CD4-positive, alpha-beta T cell (primary cell): ENCODE data around the gene PPM1A. TPM values are rescaled to one million over a fixed set of nuclear protein-coding genes. Genes with fewer than 3 reads are reported as not detected.

Source experiments
- ATAC-seq: fragments of 200-7000 bp; cut with Tn5 transposase; one replicate; pipeline ENCODE4 v1.10.0; 2022; ENCODE audit warnings: mild to moderate bottlenecking; ENCODE audit not compliant: poor library complexity
- CTCF ChIA-PET: fragments of 350-600 bp; sonication (Branson Sonifier 250); formaldehyde crosslinking; loops from one replicate; lab custom pipeline; 2021; ENCODE audit warnings: antibody characterized with exemption, inconsistent platforms; lab: Charles Lee
- POLR2A ChIA-PET: fragments of 350-600 bp; sonication (Branson Sonifier 250); formaldehyde crosslinking; loops from one replicate; lab custom pipeline; 2021; ENCODE audit warnings: antibody characterized with exemption, inconsistent platforms; lab: Charles Lee
- DNase-seq, 14 experiments: peaks; one replicate each; pipeline ENCODE4 v3.0.0-alpha.2; 2013 to 2020; ENCODE audit warnings: mixed read lengths in 2 of 14
- H3K27ac ChIP-seq, 2 donors: one replicate each; pipeline versions ENCODE4 v1.5.1 to v1.7.0; 2013; ENCODE audit warnings: low read length in 2 of 2, low read depth in 1 of 2, mild to moderate bottlenecking in 1 of 2
- H3K27me3 ChIP-seq, 2 experiments: 1 replicate in 1 of 2; 2 replicates in 1 of 2; pipeline versions ENCODE4 v1.6.1 to v1.7.0; 2013; ENCODE audit warnings: low read length in 2 of 2, control low read depth in 1 of 2, mild to moderate bottlenecking in 1 of 2, moderate library complexity in 1 of 2; ENCODE audit not compliant: insufficient read depth in 2 of 2, control insufficient read depth in 1 of 2
- H3K36me3 ChIP-seq: one replicate; pipeline ENCODE4 v1.6.1; 2013; ENCODE audit warnings: low read length, control low read depth; ENCODE audit not compliant: insufficient read depth
- H3K4me1 ChIP-seq: one replicate; pipeline ENCODE4 v1.6.1; 2013; ENCODE audit warnings: low read length, control low read depth; ENCODE audit not compliant: insufficient read depth
- H3K4me3 ChIP-seq: one replicate; pipeline ENCODE4 v1.5.1; 2013; ENCODE audit warnings: mild to moderate bottlenecking, low read length, moderate library complexity
- H3K9me3 ChIP-seq, 2 experiments: 1 replicate in 1 of 2; 2 replicates in 1 of 2; pipeline versions ENCODE4 v1.6.1 to v1.7.0; 2013; ENCODE audit warnings: low read length in 2 of 2, mild to moderate bottlenecking in 2 of 2, control low read depth in 1 of 2, moderate library complexity in 1 of 2; ENCODE audit not compliant: control insufficient read depth in 1 of 2, insufficient read depth in 1 of 2
- H3K27ac Mint-ChIP-seq: one replicate; pipeline ENCODE4 v1.8.0; 2020; ENCODE audit warnings: mixed read lengths
- H3K27me3 Mint-ChIP-seq: one replicate; pipeline ENCODE4 v1.8.0; 2021; ENCODE audit warnings: mixed read lengths
- H3K36me3 Mint-ChIP-seq: one replicate; pipeline ENCODE4 v1.8.0; 2021; ENCODE audit warnings: low read depth, mixed read lengths
- H3K4me1 Mint-ChIP-seq: one replicate; pipeline ENCODE4 v1.8.0; 2021; ENCODE audit warnings: low read depth, mixed read lengths
- H3K4me3 Mint-ChIP-seq: one replicate; pipeline ENCODE4 v1.8.0; 2020; ENCODE audit warnings: mild to moderate bottlenecking, mixed read lengths
- H3K9me3 Mint-ChIP-seq: one replicate; pipeline ENCODE4 v1.8.0; 2020; ENCODE audit warnings: mixed read lengths
- CTCF ChIP-seq: fragments of 200-600 bp; IDR thresholded peaks from one replicate; pipeline ENCODE4 v1.8.0; 2022; ENCODE audit warnings: antibody characterized with exemption, mild to moderate bottlenecking
- intact Hi-C, 2 experiments: fragments of 100-400 bp; cut with DNase I in 1 of 2; cut with micrococcal nuclease in 1 of 2; formaldehyde crosslinking; loops; one replicate each; pipeline versions ENCODE4 v1.15.1 to v1.9.0; 2023 to 2025; cut with DNase I, micrococcal nuclease
- total RNA-seq, 174 experiments: library from RNA in 2 of 174; stranded (reverse) in 2 of 174; gene quantifications; one replicate each; pipeline ENCODE4 v1.2.3 and lab custom pipeline; 2021 to 2026

Gene PPM1A
- total RNA-seq, 2 experiments from 2014 or later: 96.9 to 97.2 TPM

GRCh38 chr14:60304509-60304908 is 55.5 kb downstream of the PPM1A start:
- intact Hi-C loops: no loop called here
- no peak for ATAC-seq
- Mint-ChIP-seq H3K27ac (no peak overlapping the region), H3K27me3 (no peaks in the 10 kb centered on the region), H3K36me3 (no peaks in the 10 kb centered on the region), H3K4me3 (no peak overlapping the region), H3K9me3 (peaks cover 7% of the 10 kb centered on the region), H3K4me1 (no peaks in the 10 kb centered on the region)
- no peak overlapping the region for H3K27ac ChIP-seq
- H3K36me3 ChIP-seq: no peaks in the 10 kb centered on the region
- no peak for DNase-seq
- peaks cover 0 to 4% of the 10 kb centered on the region in 2 experiments for H3K9me3 ChIP-seq
- ChIA-PET POLR2A (no interaction called here), CTCF (no interaction called here)
- no peak overlapping the region for H3K4me3 ChIP-seq
- no peak for TF ChIP-seq CTCF
- H3K27me3 ChIP-seq: no peaks in the 10 kb centered on the region
- no peaks in the 10 kb centered on the region for H3K4me1 ChIP-seq

GRCh38 chr14:60309867-60310552 is 61.0 kb downstream of the PPM1A start:
- no peaks in the 10 kb centered on the region for H3K27me3 ChIP-seq
- DNase-seq (no peak), ATAC-seq (no peak)
- no peak overlapping the region for H3K4me3 Mint-ChIP-seq
- no peaks in the 10 kb centered on the region for H3K36me3 ChIP-seq
- ChIA-PET CTCF (interaction anchor here (0.8 kb wide), 1 partner anchor 14 kb away, joined by 3 read pairs; no protein-coding TSS in a partner anchor), POLR2A (interaction anchor here (0.8 to 1.2 kb wide), 2 partner anchors 10 to 62 kb away, joined by 3 read pairs; partner anchors contain the start of gene PPM1A)
- peaks cover 0 to 4% of the 10 kb centered on the region in 2 experiments for H3K9me3 ChIP-seq
- no peak for TF ChIP-seq CTCF
- H3K9me3 Mint-ChIP-seq: peaks cover 7% of the 10 kb centered on the region
- intact Hi-C loops: no loop called here
- H3K4me1 ChIP-seq: no peaks in the 10 kb centered on the region
- no peak overlapping the region for H3K4me3 ChIP-seq
- H3K27ac ChIP-seq: no peak overlapping the region
- H3K27ac Mint-ChIP-seq: no peak overlapping the region
- no peaks in the 10 kb centered on the region for H3K36me3 Mint-ChIP-seq
- peaks cover 12% of the 10 kb centered on the region for H3K27me3 Mint-ChIP-seq
- no peaks in the 10 kb centered on the region for H3K4me1 Mint-ChIP-seq

- intact Hi-C loops: no loop called here
Measured at GRCh38 chr14:60311417-60311816, 62.4 kb downstream of the PPM1A start.

More at GRCh38 chr14:60311417-60311816, 62.4 kb downstream of the PPM1A start:
- POLR2A ChIA-PET: no interaction called here
- TF ChIP-seq CTCF: no peak
- Histone ChIP-seq H3K36me3 (no peaks in the 10 kb centered on the region), H3K27ac (no peak overlapping the region), H3K27me3 (peaks cover 0 to 3% of the 10 kb centered on the region in 2 experiments), H3K9me3 (peaks cover 0 to under 1% of the 10 kb centered on the region in 2 experiments), H3K4me3 (no peak overlapping the region), H3K4me1 (no peaks in the 10 kb centered on the region)
- Mint-ChIP-seq H3K4me3 (no peak overlapping the region), H3K27ac (no peak overlapping the region), H3K4me1 (no peaks in the 10 kb centered on the region), H3K36me3 (no peaks in the 10 kb centered on the region), H3K27me3 (peaks cover 21% of the 10 kb centered on the region), H3K9me3 (peaks cover 2% of the 10 kb centered on the region)
- CTCF ChIA-PET: no interaction called here
- ATAC-seq: no peak
- DNase-seq: peak in 2 of 14 experiments; percentile 17 to 18
